ENCODE data around the gene BCL7C. TPM values are rescaled to one million over a fixed set of nuclear protein-coding genes. Genes with fewer than 3 reads are reported as not detected.

BCL7C gene
- total and polyA plus RNA-seq, 2 of the 8 experiments (the other 6 are each of a cell fraction or from before 2014, with no cell fraction given) = 8.6 to 17.2 TPM

- WGBS, 2 experiments (ENCODE audit: extremely low coverage in 1 of 2, insufficient coverage in 1 of 2, insufficient read length in 1 of 2, insufficient replicate concordance in 2 of 2, low coverage in 1 of 2, low lambda C conversion rate in 2 of 2, missing lambda C conversion rate in 1 of 2) = 100% methylated on average over 1 of the region's 1 CpG; no CpG with 5 or more reads in 1 of the 2 experiments
- Histone ChIP-seq H3K9me3 (ENCODE audit: insufficient read depth in 2 of 2, low read depth in 1 of 2, low read length in 1 of 2) (peaks cover 3 to 5% of the 10 kb centered on the region in 2 experiments; a peak in 3 of 4 replicates), H3K79me1 (ENCODE audit: low read depth, low read length) (no peaks in the 10 kb centered on the region), H4K5ac (ENCODE audit: insufficient read length, low read depth, low read length) (no peak overlapping the region), H4K20me1 (replicated peaks in 1 of 2; ENCODE audit: control insufficient read depth in 1 of 2, insufficient read depth in 2 of 2, low read length in 2 of 2) (no peaks in the 10 kb centered on the region), H2AK5ac (ENCODE audit: low read depth, low read length) (no peak overlapping the region), H3K27me3 (replicated peaks in 1 of 4; ENCODE audit: control insufficient read depth in 3 of 4, extremely low read depth in 1 of 4, insufficient read depth in 3 of 4, low read length in 3 of 4) (no peaks in the 10 kb centered on the region), H2BK120ac (replicated peaks; ENCODE audit: low read depth, low read length) (no peak overlapping the region), H2BK12ac (ENCODE audit: low read depth, low read length) (no peak overlapping the region), H3K27ac (ENCODE audit: low read depth, low read length) (no peak overlapping the region), H3K36me3 (ENCODE audit: control insufficient read depth in 2 of 4, insufficient read depth in 4 of 4, low read length in 3 of 4) (no peaks in the 10 kb centered on the region), H2BK5ac (ENCODE audit: low read depth, low read length) (no peak overlapping the region), H3K23ac (ENCODE audit: insufficient read length) (no peak overlapping the region), H3K4ac (replicated peaks; ENCODE audit: insufficient read length, low read depth, low read length) (no peak overlapping the region), H3K4me2 (ENCODE audit: insufficient read depth in 1 of 2, low read depth in 2 of 2, low read length in 2 of 2) (no peak overlapping the region), H3K56ac (replicated peaks; ENCODE audit: insufficient read length, low read depth, low read length) (no peak overlapping the region), H3K79me2 (ENCODE audit: control insufficient read depth in 1 of 2, insufficient read depth in 2 of 2, low read length in 2 of 2) (no peaks in the 10 kb centered on the region), H3K18ac (ENCODE audit: extremely low read depth, low read length) (no peak overlapping the region), H3K23me2 (ENCODE audit: low read depth, low read length) (no peaks in the 10 kb centered on the region), H4K91ac (replicated peaks; ENCODE audit: insufficient read length, low read length) (no peak overlapping the region), H2BK20ac (ENCODE audit: low read length) (no peak overlapping the region), H3K9ac (replicated peaks in 1 of 4; ENCODE audit: extremely low read depth in 1 of 4, low read depth in 3 of 4, low read length in 3 of 4) (no peak overlapping the region), H2AFZ (ENCODE audit: low read length) (no peak overlapping the region), H3K4me3 (ENCODE audit: extremely low read depth in 1 of 4, insufficient read depth in 2 of 4, low read depth in 3 of 4, low read length in 4 of 4) (no peak overlapping the region), H3K4me1 (replicated peaks in 1 of 4; ENCODE audit: control insufficient read depth in 3 of 4, insufficient read depth in 4 of 4, low read length in 3 of 4) (no peaks in the 10 kb centered on the region), H4K8ac (ENCODE audit: extremely low read depth, insufficient read depth, low read length) (no peak overlapping the region), H2BK15ac (ENCODE audit: low read length) (no peak overlapping the region), H3K14ac (ENCODE audit: insufficient read length) (no peak overlapping the region)
- ChIA-PET CTCF (ENCODE audit: partially characterized antibody) (interaction anchor here (1.0 to 5.3 kb wide), 29 partner anchors 9 to 117 kb away, joined by 3 to 72 read pairs (median 9); partner anchors contain the start of genes BCL7C, CTF1 and ORAI3), POLR2A (ENCODE audit: partially characterized antibody) (interaction anchor here (0.6 to 4.0 kb wide), 7 partner anchors 15 to 78 kb away, joined by 3 to 12 read pairs (median 4); no protein-coding TSS in a partner anchor)
- DNase-seq (ENCODE audit: low read depth in 1 of 2, low spot score in 2 of 2) (no peak), FAIRE-seq (no peak)
- TF ChIP-seq FOSL1 (IDR thresholded peaks at IDR 0.05; ENCODE audit: insufficient read depth, low read depth, low read length) (no peak), RFX5 (IDR thresholded peaks at IDR 0.05; ENCODE audit: borderline replicate concordance, low read depth, low read length) (no peak), KDM5A (IDR thresholded peaks at IDR 0.05; ENCODE audit: low read length) (no peak), RNF2 (IDR thresholded peaks at IDR 0.05; ENCODE audit: borderline replicate concordance, low read depth, low read length, missing control alignments, poor library complexity, severe bottlenecking) (no peak), SIN3A (conservative IDR thresholded peaks at IDR 0.05 in 1 of 2, IDR thresholded peaks at IDR 0.05 in 1 of 2; ENCODE audit: low read depth in 1 of 2, low read length in 2 of 2) (no peak), CEBPB (IDR thresholded peaks at IDR 0.05; ENCODE audit: low read depth, low read length) (no peak), SIRT6 (IDR thresholded peaks at IDR 0.05; ENCODE audit: low read length) (no peak), CHD2 (IDR thresholded peaks at IDR 0.05; ENCODE audit: low read length) (no peak)
Observed at GRCh38 chr16:30844346-30844670, 49.6 kb downstream of the BCL7C start.
